GM18526 (cell line): ENCODE measurements around the gene ASB18.

ENCODE experiments used
- POLR2A ChIP-seq: IDR thresholded peaks from 3 replicates; pipeline ENCODE4 v1.6.1; 2011; ENCODE audit not compliant: insufficient read length; ENCODE audit errors: extremely low read depth

ASB18 gene

GRCh38 chr2:236159778-236160170 lies 104.4 kb downstream of the ASB18 start:
- TF ChIP-seq POLR2A: no peak

- no peak for TF ChIP-seq POLR2A
Observed at GRCh38 chr2:236158969-236159777, 105.0 kb downstream of the ASB18 start.

GRCh38 chr2:236157815-236158498 lies 106.2 kb downstream of the ASB18 start:
- no peak for TF ChIP-seq POLR2A

- TF ChIP-seq POLR2A: no peak
Observed at GRCh38 chr2:236157366-236157765, 106.8 kb downstream of the ASB18 start.

- no peak for TF ChIP-seq POLR2A
Observed at GRCh38 chr2:236156860-236157194, 107.4 kb downstream of the ASB18 start.

GRCh38 chr2:236156095-236156859 lies 107.9 kb downstream of the ASB18 start:
- no peak for TF ChIP-seq POLR2A

- no peak for TF ChIP-seq POLR2A
Observed at GRCh38 chr2:236155406-236155805, 108.8 kb downstream of the ASB18 start.

GRCh38 chr2:236146436-236146835 lies 117.8 kb downstream of the ASB18 start:
- TF ChIP-seq POLR2A: no peak

- no peak for TF ChIP-seq POLR2A
Observed at GRCh38 chr2:236143811-236144210, 120.4 kb downstream of the ASB18 start.
